ENCODE results near the gene UNG. TPM values are rescaled to one million over a fixed set of nuclear protein-coding genes. Genes with fewer than 3 reads are reported as not detected.

UNG gene
- total RNA-seq, 1 experiment from 2014 or later: 99.0 TPM

- Histone ChIP-seq H3K36me3 (ENCODE audit: control insufficient read depth in 1 of 2, insufficient read depth in 2 of 2, low read length in 2 of 2) (peaks cover 19 to 29% of the 10 kb centered on the region in 2 experiments; a peak in 3 of 4 replicates), H3K4me3 (replicated peaks in 1 of 2; ENCODE audit: low read depth in 1 of 2, low read length in 2 of 2) (no peak overlapping the region), H2AFZ (ENCODE audit: low read depth, low read length, poor library complexity, severe bottlenecking) (no peak overlapping the region), H3K9me3 (ENCODE audit: control insufficient read depth in 1 of 2, insufficient read depth in 1 of 2, low read depth in 1 of 2, low read length in 2 of 2) (no peaks in the 10 kb centered on the region), H3K9ac (ENCODE audit: low read length) (no peak overlapping the region), H3K27ac (ENCODE audit: low read depth, low read length) (no peak overlapping the region), H4K20me1 (ENCODE audit: insufficient read depth) (no peaks in the 10 kb centered on the region), H3K9me2 (ENCODE audit: insufficient read depth) (no peaks in the 10 kb centered on the region), H3K27me3 (ENCODE audit: insufficient read depth, low read length) (no peaks in the 10 kb centered on the region), H3K4me1 (ENCODE audit: control insufficient read depth in 1 of 2, insufficient read depth in 2 of 2, low read length in 2 of 2) (no peaks in the 10 kb centered on the region), H3K4me2 (ENCODE audit: low read length) (no peak overlapping the region), H3K79me2 (ENCODE audit: insufficient read depth, low read length) (peaks cover 4% of the 10 kb centered on the region; the same call in 1 of the 2 replicates)
- BruUV-seq (replicated peaks): no TSS peak
- RAD21 ChIA-PET (ENCODE audit: low non-redundant PET in 1 of 2, low total read pairs in 2 of 2, uncharacterized antibody in 2 of 2, unreplicated experiment in 2 of 2): no interaction called here
- TF ChIP-seq FOSL1 (IDR thresholded peaks at IDR 0.05; ENCODE audit: low read depth): no peak
- TF ChIP-seq, protein P1, sequence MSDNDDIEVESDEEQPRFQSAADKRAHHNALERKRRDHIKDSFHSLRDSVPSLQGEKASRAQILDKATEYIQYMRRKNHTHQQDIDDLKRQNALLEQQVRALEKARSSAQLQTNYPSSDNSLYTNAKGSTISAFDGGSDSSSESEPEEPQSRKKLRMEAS (IDR thresholded peaks at IDR 0.05): no peak
- TF ChIP-seq, protein P2, sequence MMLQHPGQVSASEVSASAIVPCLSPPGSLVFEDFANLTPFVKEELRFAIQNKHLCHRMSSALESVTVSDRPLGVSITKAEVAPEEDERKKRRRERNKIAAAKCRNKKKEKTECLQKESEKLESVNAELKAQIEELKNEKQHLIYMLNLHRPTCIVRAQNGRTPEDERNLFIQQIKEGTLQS (IDR thresholded peaks at IDR 0.05): no peak
- no peak for TF ChIP-seq SIN3A (IDR thresholded peaks at IDR 0.05; ENCODE audit: low read depth)
- TF ChIP-seq POLR2AphosphoS5 (IDR thresholded peaks at IDR 0.05; ENCODE audit: low read depth, low read length): no peak
- no peak for TF ChIP-seq RAD21 (IDR thresholded peaks at IDR 0.05; ENCODE audit: low read depth)
- ATAC-seq: no peak
- intact Hi-C loops (cut with micrococcal nuclease): no loop called here
- CTCF ChIA-PET: no interaction called here
- no peak for DNase-seq (ENCODE audit: low read depth, low spot score)
- POLR2A ChIA-PET: no interaction called here
Measured at GRCh38 chr12:109085590-109085989, 11.8 kb upstream of the UNG start.

DNA sequence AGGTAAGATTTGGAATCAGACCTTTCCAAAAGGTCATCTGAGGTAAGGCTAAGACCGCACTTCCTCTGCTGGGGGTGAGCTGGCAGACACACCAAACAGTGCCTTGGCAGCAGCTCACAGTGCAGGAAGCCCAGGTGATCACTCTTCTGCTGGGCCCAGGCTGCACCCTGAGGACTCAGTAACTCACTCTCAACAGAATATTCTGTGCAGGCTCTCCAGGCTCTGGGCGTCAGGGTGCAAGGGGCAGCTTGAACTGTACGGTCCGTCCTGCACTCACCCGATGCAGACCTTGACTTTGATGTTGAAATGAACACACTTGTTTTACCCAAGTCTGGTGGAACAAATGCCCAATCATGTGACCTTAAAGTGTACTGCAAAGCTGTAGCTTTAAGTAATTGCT is 10.1 kb upstream of the UNG start:
- TF ChIP-seq, protein P2 (IDR thresholded peaks at IDR 0.05): no peak
- TF ChIP-seq, protein P3, sequence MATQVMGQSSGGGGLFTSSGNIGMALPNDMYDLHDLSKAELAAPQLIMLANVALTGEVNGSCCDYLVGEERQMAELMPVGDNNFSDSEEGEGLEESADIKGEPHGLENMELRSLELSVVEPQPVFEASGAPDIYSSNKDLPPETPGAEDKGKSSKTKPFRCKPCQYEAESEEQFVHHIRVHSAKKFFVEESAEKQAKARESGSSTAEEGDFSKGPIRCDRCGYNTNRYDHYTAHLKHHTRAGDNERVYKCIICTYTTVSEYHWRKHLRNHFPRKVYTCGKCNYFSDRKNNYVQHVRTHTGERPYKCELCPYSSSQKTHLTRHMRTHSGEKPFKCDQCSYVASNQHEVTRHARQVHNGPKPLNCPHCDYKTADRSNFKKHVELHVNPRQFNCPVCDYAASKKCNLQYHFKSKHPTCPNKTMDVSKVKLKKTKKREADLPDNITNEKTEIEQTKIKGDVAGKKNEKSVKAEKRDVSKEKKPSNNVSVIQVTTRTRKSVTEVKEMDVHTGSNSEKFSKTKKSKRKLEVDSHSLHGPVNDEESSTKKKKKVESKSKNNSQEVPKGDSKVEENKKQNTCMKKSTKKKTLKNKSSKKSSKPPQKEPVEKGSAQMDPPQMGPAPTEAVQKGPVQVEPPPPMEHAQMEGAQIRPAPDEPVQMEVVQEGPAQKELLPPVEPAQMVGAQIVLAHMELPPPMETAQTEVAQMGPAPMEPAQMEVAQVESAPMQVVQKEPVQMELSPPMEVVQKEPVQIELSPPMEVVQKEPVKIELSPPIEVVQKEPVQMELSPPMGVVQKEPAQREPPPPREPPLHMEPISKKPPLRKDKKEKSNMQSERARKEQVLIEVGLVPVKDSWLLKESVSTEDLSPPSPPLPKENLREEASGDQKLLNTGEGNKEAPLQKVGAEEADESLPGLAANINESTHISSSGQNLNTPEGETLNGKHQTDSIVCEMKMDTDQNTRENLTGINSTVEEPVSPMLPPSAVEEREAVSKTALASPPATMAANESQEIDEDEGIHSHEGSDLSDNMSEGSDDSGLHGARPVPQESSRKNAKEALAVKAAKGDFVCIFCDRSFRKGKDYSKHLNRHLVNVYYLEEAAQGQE (IDR thresholded peaks at IDR 0.05; ENCODE audit: low read depth): no peak
- ATAC-seq: no peak
- no peak overlapping the region for H2AFZ ChIP-seq (ENCODE audit: low read depth, low read length, poor library complexity, severe bottlenecking)
- H3K27ac ChIP-seq (ENCODE audit: low read depth, low read length): no peak overlapping the region
- POLR2A ChIA-PET: interaction anchor here (1.3 kb wide), 1 partner anchor 10 kb away, joined by 4 read pairs; no protein-coding TSS in a partner anchor
- CTCF ChIA-PET: interaction anchor here (0.7 kb wide), 1 partner anchor 303 kb away, joined by 3 read pairs; no protein-coding TSS in a partner anchor
- no peaks in the 10 kb centered on the region for H3K27me3 ChIP-seq (ENCODE audit: insufficient read depth, low read length)
- BruUV-seq (replicated peaks): no TSS peak
- peaks cover 20% of the 10 kb centered on the region; the same call in 1 of the 2 replicates for H3K79me2 ChIP-seq (ENCODE audit: insufficient read depth, low read length)
- intact Hi-C loops (cut with micrococcal nuclease): no loop called here
- RAD21 ChIA-PET (ENCODE audit: low non-redundant PET in 1 of 2, low total read pairs in 2 of 2, uncharacterized antibody in 2 of 2, unreplicated experiment in 2 of 2): no interaction called here
- peaks cover 24 to 27% of the 10 kb centered on the region in 2 experiments; a peak in 3 of 4 replicates for H3K36me3 ChIP-seq (ENCODE audit: control insufficient read depth in 1 of 2, insufficient read depth in 2 of 2, low read length in 2 of 2)
- H3K4me2 ChIP-seq (ENCODE audit: low read length): no peak overlapping the region
- no peaks in the 10 kb centered on the region for H4K20me1 ChIP-seq (ENCODE audit: insufficient read depth)
- no peaks in the 10 kb centered on the region for H3K9me3 ChIP-seq (ENCODE audit: control insufficient read depth in 1 of 2, insufficient read depth in 1 of 2, low read depth in 1 of 2, low read length in 2 of 2)
- no peak for DNase-seq (ENCODE audit: low read depth, low spot score)
- no peak overlapping the region for H3K9ac ChIP-seq (ENCODE audit: low read length)
- H3K9me2 ChIP-seq (ENCODE audit: insufficient read depth): no peaks in the 10 kb centered on the region
- no peak overlapping the region for H3K4me3 ChIP-seq (replicated peaks in 1 of 2; ENCODE audit: low read depth in 1 of 2, low read length in 2 of 2)
- peaks cover 4 to 7% of the 10 kb centered on the region in 2 experiments; a peak in 3 of 4 replicates for H3K4me1 ChIP-seq (ENCODE audit: control insufficient read depth in 1 of 2, insufficient read depth in 2 of 2, low read length in 2 of 2)

Data from HCT116 (cell line).